ENCODE measurements around the gene ISCA2.
A peak's percentile ranks its signal among the peaks of the same experiment; 100 is the strongest.
"Not testable (repeated sequence)": the region's sequence is repeated elsewhere in the genome, so short reads cannot be mapped to it uniquely, and the experiment has no call there.

ISCA2 gene

GRCh38 chr14:74528886-74529285 lies 35.3 kb downstream of the ISCA2 start:
- no peak for DNase-seq (ENCODE audit: low read depth, low spot score)
- H3K4me3 ChIP-seq (ENCODE audit: low read depth, low read length): no peak overlapping the region
- in situ Hi-C loops (cut with HindIII; ENCODE audit: low sequenced_read_pairs): no loop called here
- TF ChIP-seq CTCF (IDR thresholded peaks at IDR 0.05; ENCODE audit: low read depth, low read length): no peak

- TF ChIP-seq CTCF (IDR thresholded peaks at IDR 0.05; ENCODE audit: low read depth, low read length): no peak
- in situ Hi-C loops (cut with HindIII; ENCODE audit: low sequenced_read_pairs): no loop called here
- no peak for DNase-seq (ENCODE audit: low read depth, low spot score)
Measured at GRCh38 chr14:74531006-74531405, 37.4 kb downstream of the ISCA2 start.

GRCh38 chr14:74531467-74531866 lies 37.9 kb downstream of the ISCA2 start:
- peak; percentile 30 for DNase-seq (ENCODE audit: low read depth, low spot score)
- no peak for TF ChIP-seq CTCF (IDR thresholded peaks at IDR 0.05; ENCODE audit: low read depth, low read length)
- in situ Hi-C loops (cut with HindIII; ENCODE audit: low sequenced_read_pairs): no loop called here
- H3K4me3 ChIP-seq (ENCODE audit: low read depth, low read length): no peak overlapping the region

More at GRCh38 chr14:74531006-74531405, 37.4 kb downstream of the ISCA2 start:
- H3K4me3 ChIP-seq (ENCODE audit: low read depth, low read length): no peak overlapping the region

- no peak for DNase-seq (ENCODE audit: low read depth, low spot score)
- in situ Hi-C loops (cut with HindIII; ENCODE audit: low sequenced_read_pairs): no loop called here
- no peak overlapping the region for H3K4me3 ChIP-seq (ENCODE audit: low read depth, low read length)
- no peak for TF ChIP-seq CTCF (IDR thresholded peaks at IDR 0.05; ENCODE audit: low read depth, low read length)
Measured at GRCh38 chr14:74532246-74532645, 38.7 kb downstream of the ISCA2 start.

- no peak overlapping the region for H3K4me3 ChIP-seq (ENCODE audit: low read depth, low read length)
- no peak for TF ChIP-seq CTCF (IDR thresholded peaks at IDR 0.05; ENCODE audit: low read depth, low read length)
- no peak for DNase-seq (ENCODE audit: low read depth, low spot score)
- in situ Hi-C loops (cut with HindIII; ENCODE audit: low sequenced_read_pairs): no loop called here
Measured at GRCh38 chr14:74533576-74533975, 40.0 kb downstream of the ISCA2 start.

GRCh38 chr14:74535756-74536325 lies 42.3 kb downstream of the ISCA2 start:
- no peak for TF ChIP-seq CTCF (IDR thresholded peaks at IDR 0.05; ENCODE audit: low read depth, low read length)

GRCh38 chr14:74536336-74536735 lies 42.8 kb downstream of the ISCA2 start:
- H3K4me3 ChIP-seq (ENCODE audit: low read depth, low read length); DNase-seq (ENCODE audit: low read depth, low spot score); in situ Hi-C loops (cut with HindIII; ENCODE audit: low sequenced_read_pairs): not testable (repeated sequence)

More at GRCh38 chr14:74535756-74536325, 42.3 kb downstream of the ISCA2 start:
- no peak for DNase-seq (ENCODE audit: low read depth, low spot score)
- no peak overlapping the region for H3K4me3 ChIP-seq (ENCODE audit: low read depth, low read length)
- in situ Hi-C loops (cut with HindIII; ENCODE audit: low sequenced_read_pairs): no loop called here
